SK-N-SH (cell line): ENCODE measurements around the gene LIMK1.

Experiments used
- CTCF ChIP-seq: fragments of 200-600 bp; sonication (generic); IDR thresholded peaks from 2 replicates; pipeline ENCODE4 v1.6.1; 2017; ENCODE audit warnings: antibody characterized with exemption, mild to moderate bottlenecking, moderate library complexity
- EP300 ChIP-seq, 2 experiments: IDR thresholded peaks; 2 replicates each; pipeline versions ENCODE4 v1.4.0 to v1.6.1; 2012; ENCODE audit warnings: borderline replicate concordance in 1 of 2, low read depth in 1 of 2, low read length in 1 of 2
- FOXM1 ChIP-seq: IDR thresholded peaks from 2 replicates; pipeline ENCODE4 v1.4.0; 2012; ENCODE audit warnings: low read depth, mild to moderate bottlenecking
- JUND ChIP-seq: IDR thresholded peaks from 2 replicates; pipeline ENCODE4 v1.4.0; 2012
- NFIC ChIP-seq: IDR thresholded peaks from 2 replicates; pipeline ENCODE4 v1.4.0; 2012; ENCODE audit warnings: borderline replicate concordance
- POLR2AphosphoS5 ChIP-seq: IDR thresholded peaks from 2 replicates; pipeline ENCODE4 v1.6.1; 2012; ENCODE audit warnings: low read depth, low read length
- RAD21 ChIP-seq: IDR thresholded peaks from 2 replicates; pipeline ENCODE4 v1.6.1; 2012; ENCODE audit warnings: mild to moderate bottlenecking, low read length
- RFX5 ChIP-seq: IDR thresholded peaks from 2 replicates; pipeline ENCODE4 v1.6.1; 2012; ENCODE audit warnings: mild to moderate bottlenecking, improper control_type of control experiment, low read length
- TCF12 ChIP-seq: IDR thresholded peaks from 2 replicates; pipeline ENCODE4 v1.4.0; 2012
- TEAD4 ChIP-seq: IDR thresholded peaks from 2 replicates; pipeline ENCODE4 v1.4.0; 2012; ENCODE audit warnings: mild to moderate bottlenecking, borderline replicate concordance; ENCODE audit not compliant: insufficient read depth
- ZBTB33 ChIP-seq: IDR thresholded peaks from 2 replicates; pipeline ENCODE4 v1.4.0; 2012; ENCODE audit warnings: low read depth, borderline replicate concordance
- TF ChIP-seq, protein P1 (sequence below): IDR thresholded peaks from 2 replicates; pipeline ENCODE4 v1.4.0; 2012; ENCODE audit warnings: low read depth
- TF ChIP-seq, protein P2 (sequence below): IDR thresholded peaks from 2 replicates; pipeline ENCODE4 v1.6.1; 2012; ENCODE audit warnings: mild to moderate bottlenecking, low read depth, low read length, moderate library complexity
- TF ChIP-seq, protein P3 (sequence below): IDR thresholded peaks from 2 replicates; pipeline ENCODE4 v1.4.0; 2012; ENCODE audit warnings: low read depth, borderline replicate concordance

DNA sequence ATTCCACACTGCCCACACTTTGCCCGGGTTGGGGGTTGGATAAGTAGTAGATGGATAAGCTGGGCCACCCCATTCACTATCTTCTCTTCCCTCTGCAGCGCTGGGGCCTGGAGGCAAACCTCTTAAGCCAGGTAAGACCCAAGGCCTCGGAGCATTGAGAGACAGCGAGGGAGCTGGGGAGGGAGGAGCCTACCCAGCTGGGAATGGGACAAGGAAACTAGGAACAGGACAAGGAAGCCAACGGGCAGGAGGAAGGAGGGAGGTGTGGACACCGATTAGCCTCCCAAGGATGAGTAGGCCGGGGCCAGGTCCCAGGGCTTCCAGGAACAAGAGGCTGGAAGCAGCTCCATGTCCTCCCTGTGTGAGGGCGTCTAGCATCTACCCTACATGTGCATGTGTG lies 46.0 kb upstream of the LIMK1 start:
- TF ChIP-seq, protein P1, sequence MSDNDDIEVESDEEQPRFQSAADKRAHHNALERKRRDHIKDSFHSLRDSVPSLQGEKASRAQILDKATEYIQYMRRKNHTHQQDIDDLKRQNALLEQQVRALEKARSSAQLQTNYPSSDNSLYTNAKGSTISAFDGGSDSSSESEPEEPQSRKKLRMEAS = no peak
- TF ChIP-seq POLR2AphosphoS5 (no peak), CTCF (no peak), RAD21 (no peak), RFX5 (no peak), EP300 (IDR thresholded peaks at IDR 0.05; ENCODE audit: borderline replicate concordance in 1 of 2, low read depth in 1 of 2, low read length in 1 of 2) (no peak), TEAD4 (no peak), JUND (no peak), FOXM1 (no peak), TCF12 (no peak), ZBTB33 (no peak), NFIC (no peak)
- TF ChIP-seq, protein P2, sequence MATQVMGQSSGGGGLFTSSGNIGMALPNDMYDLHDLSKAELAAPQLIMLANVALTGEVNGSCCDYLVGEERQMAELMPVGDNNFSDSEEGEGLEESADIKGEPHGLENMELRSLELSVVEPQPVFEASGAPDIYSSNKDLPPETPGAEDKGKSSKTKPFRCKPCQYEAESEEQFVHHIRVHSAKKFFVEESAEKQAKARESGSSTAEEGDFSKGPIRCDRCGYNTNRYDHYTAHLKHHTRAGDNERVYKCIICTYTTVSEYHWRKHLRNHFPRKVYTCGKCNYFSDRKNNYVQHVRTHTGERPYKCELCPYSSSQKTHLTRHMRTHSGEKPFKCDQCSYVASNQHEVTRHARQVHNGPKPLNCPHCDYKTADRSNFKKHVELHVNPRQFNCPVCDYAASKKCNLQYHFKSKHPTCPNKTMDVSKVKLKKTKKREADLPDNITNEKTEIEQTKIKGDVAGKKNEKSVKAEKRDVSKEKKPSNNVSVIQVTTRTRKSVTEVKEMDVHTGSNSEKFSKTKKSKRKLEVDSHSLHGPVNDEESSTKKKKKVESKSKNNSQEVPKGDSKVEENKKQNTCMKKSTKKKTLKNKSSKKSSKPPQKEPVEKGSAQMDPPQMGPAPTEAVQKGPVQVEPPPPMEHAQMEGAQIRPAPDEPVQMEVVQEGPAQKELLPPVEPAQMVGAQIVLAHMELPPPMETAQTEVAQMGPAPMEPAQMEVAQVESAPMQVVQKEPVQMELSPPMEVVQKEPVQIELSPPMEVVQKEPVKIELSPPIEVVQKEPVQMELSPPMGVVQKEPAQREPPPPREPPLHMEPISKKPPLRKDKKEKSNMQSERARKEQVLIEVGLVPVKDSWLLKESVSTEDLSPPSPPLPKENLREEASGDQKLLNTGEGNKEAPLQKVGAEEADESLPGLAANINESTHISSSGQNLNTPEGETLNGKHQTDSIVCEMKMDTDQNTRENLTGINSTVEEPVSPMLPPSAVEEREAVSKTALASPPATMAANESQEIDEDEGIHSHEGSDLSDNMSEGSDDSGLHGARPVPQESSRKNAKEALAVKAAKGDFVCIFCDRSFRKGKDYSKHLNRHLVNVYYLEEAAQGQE = no peak
- TF ChIP-seq, protein P3, sequence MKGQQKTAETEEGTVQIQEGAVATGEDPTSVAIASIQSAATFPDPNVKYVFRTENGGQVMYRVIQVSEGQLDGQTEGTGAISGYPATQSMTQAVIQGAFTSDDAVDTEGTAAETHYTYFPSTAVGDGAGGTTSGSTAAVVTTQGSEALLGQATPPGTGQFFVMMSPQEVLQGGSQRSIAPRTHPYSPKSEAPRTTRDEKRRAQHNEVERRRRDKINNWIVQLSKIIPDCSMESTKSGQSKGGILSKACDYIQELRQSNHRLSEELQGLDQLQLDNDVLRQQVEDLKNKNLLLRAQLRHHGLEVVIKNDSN = no peak
